Natural killer cell (primary cell): ENCODE results near the gene FANCL. TPM values are rescaled to one million over a fixed set of nuclear protein-coding genes. Genes with fewer than 3 reads are reported as not detected.
"Not testable (repeated sequence)": the region's sequence is repeated elsewhere in the genome, so short reads cannot be mapped to it uniquely, and the experiment has no call there.

Source experiments
- ATAC-seq, 3 donors: fragments of 150-1000 bp in 2 of 3; fragments of 200-7000 bp in 1 of 3; cut with Tn5 transposase; 1 replicate in 1 of 3; 2 replicates in 2 of 3; pipeline ENCODE4 v1.10.0; 2021; ENCODE audit warnings: mild to moderate bottlenecking in 2 of 3, moderate library complexity in 2 of 3
- DNase-seq, 2 donors: peaks; one replicate each; pipeline versions ENCODE4 v3.0.0 to v3.0.0-alpha.2; 2013 to 2021; ENCODE audit warnings: mixed read lengths in 1 of 2
- H3K27ac ChIP-seq: one replicate; pipeline ENCODE4 v1.5.1; 2013; ENCODE audit warnings: mild to moderate bottlenecking, low read length
- H3K27me3 ChIP-seq: one replicate; pipeline ENCODE4 v1.6.1; 2013; ENCODE audit warnings: low read length; ENCODE audit not compliant: control insufficient read depth, insufficient read depth
- H3K36me3 ChIP-seq: one replicate; pipeline ENCODE4 v1.6.1; 2013; ENCODE audit warnings: low read length; ENCODE audit not compliant: control insufficient read depth, insufficient read depth
- H3K4me1 ChIP-seq: one replicate; pipeline ENCODE4 v1.6.1; 2013; ENCODE audit warnings: low read length; ENCODE audit not compliant: control insufficient read depth, insufficient read depth
- H3K4me3 ChIP-seq: one replicate; pipeline ENCODE4 v1.5.1; 2013; ENCODE audit warnings: low read length
- H3K9me3 ChIP-seq: one replicate; pipeline ENCODE4 v1.6.1; 2013; ENCODE audit warnings: low read length; ENCODE audit not compliant: control insufficient read depth, insufficient read depth
- H3K27ac Mint-ChIP-seq, 2 donors: one replicate each; pipeline ENCODE4 v1.8.0; 2022; ENCODE audit warnings: mild to moderate bottlenecking in 2 of 2, mixed read lengths in 2 of 2, moderate library complexity in 1 of 2
- H3K27me3 Mint-ChIP-seq, 2 donors: one replicate each; pipeline ENCODE4 v1.8.0; 2022; ENCODE audit warnings: low read depth in 2 of 2, mixed read lengths in 2 of 2
- H3K36me3 Mint-ChIP-seq: one replicate; pipeline ENCODE4 v1.8.0; 2022; ENCODE audit warnings: mixed read lengths
- H3K4me1 Mint-ChIP-seq, 2 donors: one replicate each; pipeline ENCODE4 v1.8.0; 2022; ENCODE audit warnings: mixed read lengths in 2 of 2
- H3K4me3 Mint-ChIP-seq: one replicate; pipeline ENCODE4 v1.8.0; 2022; ENCODE audit warnings: mild to moderate bottlenecking, moderate library complexity, mixed read lengths
- H3K9me3 Mint-ChIP-seq, 2 donors: one replicate each; pipeline ENCODE4 v1.8.0; 2022; ENCODE audit warnings: mixed read lengths in 2 of 2
- CTCF ChIP-seq: fragments of 200-600 bp; IDR thresholded peaks from one replicate; pipeline ENCODE4 v1.8.0; 2022; ENCODE audit warnings: antibody characterized with exemption
- WGBS: methylation state at CpG from one replicate; pipeline ENCODE4 v1.1.7; 2013; ENCODE audit warnings: missing lambda C conversion rate; ENCODE audit not compliant: insufficient coverage; 5-methylcytosine and 5-hydroxymethylcytosine counted together
- intact Hi-C: fragments of 100-400 bp; cut with micrococcal nuclease; formaldehyde crosslinking; loops from one replicate; pipeline ENCODE4 v1.14.2; 2022
- total RNA-seq, 4 donors: library from RNA; stranded (reverse); fragments of 120-200 nt in 1 of 4; gene quantifications; one replicate each; pipeline versions ENCODE4 v1.2.3 to v1.2.4, GENCODE V29; 2013 to 2022

Gene FANCL
- total RNA-seq, 3 donors from 2014 or later (not counting 1 experiment from before 2014, with no cell fraction given) = 6.8 to 13.1 (median 8.0) TPM

DNA sequence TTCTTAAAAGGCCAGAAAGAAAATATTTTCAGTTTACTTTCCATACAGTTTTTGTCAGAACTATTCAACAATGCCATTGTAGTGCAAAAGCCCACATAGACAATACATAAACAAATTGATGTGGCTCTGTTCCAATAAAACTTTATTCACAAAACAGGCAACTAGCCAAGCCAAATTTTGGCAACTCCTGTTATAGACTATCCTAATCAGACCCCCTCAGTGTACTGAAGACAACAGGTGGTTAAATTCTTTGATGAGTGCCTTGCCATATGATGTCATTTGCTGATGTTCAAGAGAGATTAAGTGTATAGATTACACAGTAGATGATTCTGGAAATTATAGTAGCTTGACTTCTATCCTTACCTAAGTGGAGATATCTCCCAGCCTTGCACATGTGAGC is 83.4 kb downstream of the FANCL start:
- H3K36me3 Mint-ChIP-seq = peaks cover 18% of the 10 kb centered on the region
- no peak for DNase-seq
- TF ChIP-seq CTCF = no peak
- no peaks in the 10 kb centered on the region for H3K27me3 ChIP-seq
- no peaks in the 10 kb centered on the region for H3K4me1 ChIP-seq
- intact Hi-C loops = no loop called here
- no peak for ATAC-seq
- no peak overlapping the region for H3K4me3 ChIP-seq
- H3K4me1 Mint-ChIP-seq = peaks cover 5 to 9% of the 10 kb centered on the region in 2 donors
- no peaks in the 10 kb centered on the region for H3K27me3 Mint-ChIP-seq
- H3K4me3 Mint-ChIP-seq = no peak overlapping the region
- H3K36me3 ChIP-seq = peaks cover 37% of the 10 kb centered on the region
- H3K27ac Mint-ChIP-seq = no peak overlapping the region
- no peaks in the 10 kb centered on the region for H3K9me3 Mint-ChIP-seq
- H3K9me3 ChIP-seq = no peaks in the 10 kb centered on the region
- no peak overlapping the region for H3K27ac ChIP-seq

DNA sequence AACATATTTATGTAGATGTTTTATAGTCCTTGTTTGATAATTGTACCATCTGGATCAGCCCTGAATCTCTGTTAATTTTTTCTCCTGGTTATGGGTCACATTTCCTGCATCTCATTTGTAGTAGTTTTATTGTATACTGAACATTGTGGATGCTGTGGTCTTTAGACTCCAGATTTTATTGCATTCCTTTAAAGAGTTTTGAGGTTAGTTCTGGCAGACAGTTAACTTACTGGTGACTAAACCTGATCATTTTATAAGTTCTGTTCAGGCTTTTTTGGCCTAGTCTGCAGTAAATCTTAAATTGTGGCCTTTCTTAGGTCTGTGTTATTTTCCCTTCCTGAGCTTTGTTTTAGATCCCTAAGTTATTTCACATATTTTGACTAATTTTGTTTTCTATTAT is 84.3 kb downstream of the FANCL start:
- Histone ChIP-seq H3K27ac (no peak overlapping the region), H3K4me1 (no peaks in the 10 kb centered on the region), H3K27me3 (no peaks in the 10 kb centered on the region), H3K4me3 (no peak overlapping the region), H3K9me3 (no peaks in the 10 kb centered on the region), H3K36me3 (peaks cover 37% of the 10 kb centered on the region)
- no peak overlapping the region for H3K4me3 Mint-ChIP-seq
- TF ChIP-seq CTCF = no peak
- H3K36me3 Mint-ChIP-seq = peaks cover 18% of the 10 kb centered on the region
- H3K4me1 Mint-ChIP-seq = peaks cover 5 to 9% of the 10 kb centered on the region in 2 donors
- intact Hi-C loops = no loop called here
- no peak for ATAC-seq
- H3K27me3 Mint-ChIP-seq = no peaks in the 10 kb centered on the region
- no peak for DNase-seq
- no peak overlapping the region for H3K27ac Mint-ChIP-seq
- H3K9me3 Mint-ChIP-seq = no peaks in the 10 kb centered on the region

- WGBS = 97% methylated on average over 3 of the region's 7 CpGs
- Histone ChIP-seq H3K4me3 (no peak overlapping the region), H3K27me3 (no peaks in the 10 kb centered on the region), H3K27ac (no peak overlapping the region), H3K4me1 (no peaks in the 10 kb centered on the region), H3K36me3 (peaks cover 27% of the 10 kb centered on the region), H3K9me3 (no peaks in the 10 kb centered on the region)
- H3K27me3 Mint-ChIP-seq = no peaks in the 10 kb centered on the region
- H3K36me3 Mint-ChIP-seq = peaks cover 9% of the 10 kb centered on the region
- no peak overlapping the region for H3K4me3 Mint-ChIP-seq
- no peaks in the 10 kb centered on the region for H3K9me3 Mint-ChIP-seq
- no peak for TF ChIP-seq CTCF
- intact Hi-C loops = no loop called here
- no peak for ATAC-seq
- H3K27ac Mint-ChIP-seq = no peak overlapping the region
- peaks cover 9 to 10% of the 10 kb centered on the region in 2 donors for H3K4me1 Mint-ChIP-seq
- no peak for DNase-seq
Measured at GRCh38 chr2:58155160-58155778, 85.9 kb downstream of the FANCL start.

DNA sequence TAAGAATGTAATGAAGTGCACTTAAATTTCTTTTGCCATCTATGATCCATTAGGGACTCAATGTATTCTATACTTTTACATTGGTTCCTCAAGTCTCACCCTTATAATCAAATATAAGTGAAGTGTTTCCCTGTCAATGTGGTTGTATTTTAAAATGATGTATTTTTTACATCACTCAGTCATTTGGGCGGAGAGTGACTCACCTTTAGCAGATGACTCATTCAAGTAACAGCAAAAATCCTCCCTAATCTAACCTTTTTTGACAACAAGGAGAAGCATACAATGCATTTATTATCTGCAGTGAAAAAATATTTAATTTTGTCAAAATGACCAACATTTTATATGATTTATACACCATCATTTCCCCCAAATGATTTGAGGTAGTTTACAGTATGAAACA is 94.4 kb downstream of the FANCL start:
- WGBS = no CpG with 5 or more reads among the region's 1 CpG
- ATAC-seq (no peak), DNase-seq (no peak)
- H3K4me1 ChIP-seq = no peaks in the 10 kb centered on the region
- H3K27ac ChIP-seq = no peak overlapping the region
- H3K27me3 ChIP-seq = no peaks in the 10 kb centered on the region
- no peak overlapping the region for H3K4me3 Mint-ChIP-seq
- intact Hi-C loops = no loop called here
- no peaks in the 10 kb centered on the region for H3K36me3 Mint-ChIP-seq
- no peak for TF ChIP-seq CTCF
- peaks cover 9% of the 10 kb centered on the region for H3K36me3 ChIP-seq
- no peaks in the 10 kb centered on the region for H3K9me3 ChIP-seq
- H3K27me3 Mint-ChIP-seq = no peaks in the 10 kb centered on the region
- peaks cover 0 to 6% of the 10 kb centered on the region in 2 donors for H3K4me1 Mint-ChIP-seq
- H3K4me3 ChIP-seq = no peak overlapping the region
- no peaks in the 10 kb centered on the region for H3K9me3 Mint-ChIP-seq
- H3K27ac Mint-ChIP-seq = no peak overlapping the region

DNA sequence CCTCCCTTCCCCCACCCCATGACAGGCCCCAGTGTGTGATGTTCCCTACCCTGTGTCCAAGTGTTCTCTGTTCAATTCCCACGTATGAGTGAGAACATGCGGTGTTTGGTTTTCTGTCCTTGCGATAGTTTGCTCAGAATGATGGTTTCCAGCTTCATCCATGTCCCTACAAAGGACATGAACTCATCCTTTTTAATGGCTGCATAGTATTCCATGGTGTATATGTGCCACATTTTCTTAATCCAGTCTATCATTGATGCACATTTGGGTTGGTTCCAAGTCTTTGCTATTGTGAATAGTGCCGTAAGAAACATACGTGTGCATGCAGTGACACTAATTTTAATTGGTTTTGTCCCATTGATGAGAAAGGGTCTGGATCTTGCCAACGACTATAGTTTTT is 95.4 kb downstream of the FANCL start:
- H3K27me3 ChIP-seq, H3K4me1 ChIP-seq, H3K27ac Mint-ChIP-seq, intact Hi-C loops, ATAC-seq, H3K36me3 ChIP-seq, H3K4me1 Mint-ChIP-seq, H3K27me3 Mint-ChIP-seq, H3K4me3 ChIP-seq, H3K9me3 Mint-ChIP-seq, H3K27ac ChIP-seq, H3K36me3 Mint-ChIP-seq, H3K4me3 Mint-ChIP-seq, DNase-seq, H3K9me3 ChIP-seq: not testable (repeated sequence)
- WGBS = 99% methylated on average over 5 of the region's 6 CpGs
